ENCODE results near the gene TCEA2. TPM values are rescaled to one million over a fixed set of nuclear protein-coding genes. Genes with fewer than 3 reads are reported as not detected.

The TCEA2 gene
- total and polyA plus RNA-seq, 2 of the 13 experiments (the other 11 are each of a cell fraction or from before 2014, with no cell fraction given) = 28.1 to 33.7 TPM

DNA sequence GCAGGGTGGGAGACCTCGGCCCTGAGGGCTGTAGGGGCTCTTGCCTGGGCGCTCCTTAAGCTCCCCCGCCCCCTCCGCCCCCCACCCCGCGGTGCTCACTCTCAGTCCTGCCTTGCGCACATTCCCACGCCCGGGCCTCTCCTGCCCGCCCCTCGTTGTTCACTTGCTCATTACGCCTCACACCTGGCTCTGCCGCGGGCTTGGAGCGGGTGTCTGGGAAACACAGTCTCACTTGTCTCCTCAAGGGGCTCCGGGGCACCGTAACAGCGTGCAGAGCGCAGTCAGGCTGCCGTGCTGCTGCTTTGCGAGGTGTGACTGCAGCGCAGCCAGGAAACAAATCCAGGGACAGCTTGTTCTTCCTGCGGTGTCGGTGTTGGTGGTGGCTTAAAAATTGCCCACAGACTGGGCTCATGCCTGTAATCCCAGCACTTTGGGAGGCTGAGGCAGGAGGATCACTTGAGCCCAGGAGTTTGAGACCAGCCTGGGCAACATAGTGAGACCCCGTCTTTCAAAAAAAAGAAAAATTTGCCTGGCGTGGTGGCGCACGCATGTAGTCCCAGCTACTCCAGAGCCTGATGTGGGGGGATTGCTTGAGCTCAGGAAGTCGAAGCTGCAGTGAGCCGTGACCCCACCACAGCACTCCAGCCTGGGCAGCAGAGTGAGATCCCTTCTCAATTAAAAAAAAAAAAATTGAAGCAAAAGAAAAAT, 39.8 kb downstream of the TCEA2 start:
- Histone ChIP-seq H3K9me3 (ENCODE audit: low read length) (no peaks in the 10 kb centered on the region), H3K4me1 (ENCODE audit: insufficient read depth, low read length) (no peaks in the 10 kb centered on the region), H2AFZ (ENCODE audit: low read length) (no peak overlapping the region), H3K4me2 (ENCODE audit: low read depth, low read length) (peak overlapping the region; percentile 76), H3K9ac (ENCODE audit: insufficient read depth, low read depth, low read length) (no peak overlapping the region; the same call in 1 of the 2 replicates), H4K20me1 (ENCODE audit: insufficient read depth, low read length) (peaks cover 3% of the 10 kb centered on the region; the same call in 1 of the 2 replicates), H3K36me3 (replicated peaks in 1 of 2; ENCODE audit: control insufficient read depth in 1 of 2, insufficient read depth in 2 of 2, low read length in 2 of 2) (no peaks in the 10 kb centered on the region), H3K79me2 (ENCODE audit: insufficient read depth, low read length) (no peaks in the 10 kb centered on the region), H3K27me3 (ENCODE audit: control insufficient read depth in 1 of 2, insufficient read depth in 2 of 2, low read length in 2 of 2) (peaks cover 51 to 90% of the 10 kb centered on the region in 2 experiments), H3K27ac (ENCODE audit: extremely low read length, insufficient read depth, low read length) (no peak overlapping the region), H3K4me3 (replicated peaks in 1 of 3; ENCODE audit: insufficient read depth in 1 of 3, low read depth in 2 of 3, low read length in 3 of 3) (peak overlapping the region in 2 of 3 experiments; percentile 48 to 69; a peak in 3 of 6 replicates)
- in situ Hi-C loops (cut with HindIII; ENCODE audit: extremely low pct_ligation_motif_present, low pct_unique_long_range_greater_than_20kb) = no loop called here
- TF ChIP-seq MTF2 (CRISPR knock-in tag; IDR thresholded peaks at IDR 0.05; ENCODE audit: borderline replicate concordance) (0 out of 2 replicates have a peak, but pooled peaks have one; percentile 13), POGK (CRISPR knock-in tag; conservative IDR thresholded peaks at IDR 0.05) (no peak), ZNF121 (CRISPR knock-in tag; IDR thresholded peaks at IDR 0.05) (peak; percentile 79), HNRNPLL (IDR thresholded peaks at IDR 0.05; ENCODE audit: low read depth, low read length, poor library complexity, severe bottlenecking) (peak; percentile 13), MTA3 (CRISPR knock-in tag; IDR thresholded peaks at IDR 0.05) (no peak)
- DNase-seq (ENCODE audit: low spot score) (no peak), FAIRE-seq (no peak), ATAC-seq (peak; percentile 6)
- WGBS (ENCODE audit: low lambda C conversion rate) = 30% methylated on average over 27 of the region's 30 CpGs
- ChIA-PET CTCF (ENCODE audit: low intra/inter-chr PET ratio, low total read pairs) (interaction anchor here (1.1 to 2.9 kb wide), 2 partner anchors 18 to 184 kb away, joined by 3 to 21 read pairs; no protein-coding TSS in a partner anchor), POLR2A (interaction anchor here (1.1 to 1.7 kb wide), 2 partner anchors 19 to 153 kb away, joined by 3 to 4 read pairs; partner anchors contain the start of genes LKAAEAR1 and PCMTD2)
- intact Hi-C loops (cut with micrococcal nuclease; ENCODE audit: unreplicated experiment) = loop anchor here (2.0 kb wide), 1 partner anchor 18 kb away; no protein-coding TSS in a partner anchor
- no TSS peak for BruUV-seq (replicated peaks)
